CD4-positive, alpha-beta T cell treated with Interleukin-15 for 4 hours (primary cell): ENCODE measurements around the gene RANBP3L.
"Not testable (repeated sequence)": the region's sequence is repeated elsewhere in the genome, so short reads cannot be mapped to it uniquely, and the experiment has no call there.

ENCODE experiments used
- DNase-seq: peaks from one replicate; pipeline ENCODE4 v3.0.0-alpha.2; 2020; ENCODE audit warnings: low spot score

The RANBP3L gene

DNA sequence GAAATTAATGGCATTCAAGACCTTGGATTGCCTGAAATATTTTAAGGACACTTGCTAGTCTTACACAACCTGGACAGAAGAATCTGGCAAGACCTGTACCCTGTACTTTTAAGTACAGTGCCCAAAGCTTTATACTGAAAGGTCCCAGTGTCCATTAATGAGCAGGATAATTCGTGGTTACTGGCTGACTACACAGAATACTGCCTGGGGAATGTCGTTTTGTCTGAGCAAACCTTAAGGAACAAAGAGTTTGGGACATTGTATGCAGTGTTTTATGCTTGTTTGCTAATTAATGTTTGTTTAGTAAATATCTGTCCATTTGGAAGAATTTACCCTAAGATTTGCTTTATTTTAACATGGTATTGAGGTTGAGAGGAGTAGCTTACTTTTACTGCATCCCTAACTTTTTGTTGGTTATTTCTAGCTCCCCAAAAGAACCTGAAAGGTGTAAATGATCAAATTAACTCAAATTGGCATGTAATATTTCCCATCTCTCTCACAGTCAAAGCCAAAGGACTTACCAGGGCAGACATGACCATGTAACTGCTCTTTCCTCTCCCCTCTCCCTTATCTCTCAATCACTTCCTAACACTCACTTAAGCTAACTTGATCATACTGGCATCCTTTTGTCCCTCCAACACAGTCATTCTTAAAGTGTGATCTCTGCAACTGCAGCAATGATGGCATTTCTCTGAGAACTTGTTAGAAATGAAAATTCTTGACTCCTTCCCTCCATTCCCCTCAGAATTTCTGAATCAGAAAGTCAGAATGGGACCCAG, 15.7 kb downstream of the RANBP3L start:
- DNase-seq = no peak

DNA sequence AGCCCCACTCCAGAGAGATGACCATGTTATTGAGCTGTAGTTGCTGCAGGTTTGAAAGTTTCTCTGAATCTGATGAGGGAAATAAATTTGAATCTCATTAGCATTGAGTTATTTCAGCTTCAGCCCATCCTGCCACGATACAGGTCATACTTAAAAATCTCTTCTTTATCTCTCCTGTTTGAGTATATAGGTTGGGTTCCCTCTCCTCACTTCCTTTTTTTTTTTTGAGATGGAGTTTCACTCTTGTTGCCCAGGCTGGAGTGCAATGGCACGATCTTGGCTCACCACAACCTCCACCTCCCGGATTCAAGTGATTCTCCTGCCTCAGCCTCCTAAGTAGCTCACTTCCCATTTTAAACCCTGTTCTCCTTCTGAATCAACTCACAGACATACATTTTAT, 17.9 kb downstream of the RANBP3L start:
- DNase-seq = not testable (repeated sequence)

DNA sequence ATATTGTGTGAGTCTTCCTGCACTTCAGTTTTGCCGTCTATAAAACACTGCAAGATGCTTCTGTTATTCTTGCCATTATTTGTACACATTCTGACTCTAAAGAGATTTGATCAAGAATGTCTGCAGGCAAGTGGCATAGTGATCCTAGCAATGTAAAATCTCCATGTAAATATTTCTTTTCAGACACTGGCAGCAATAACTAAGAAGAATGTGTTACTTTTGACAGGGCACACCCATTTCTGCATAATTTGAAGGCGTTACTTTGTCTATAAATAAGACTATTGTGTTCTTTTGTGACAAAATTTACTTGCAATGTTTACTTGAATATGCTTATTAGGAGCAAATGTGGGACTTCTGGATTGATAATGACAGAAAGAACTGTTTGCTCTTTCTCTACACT, 20.1 kb downstream of the RANBP3L start:
- DNase-seq = no peak

DNA sequence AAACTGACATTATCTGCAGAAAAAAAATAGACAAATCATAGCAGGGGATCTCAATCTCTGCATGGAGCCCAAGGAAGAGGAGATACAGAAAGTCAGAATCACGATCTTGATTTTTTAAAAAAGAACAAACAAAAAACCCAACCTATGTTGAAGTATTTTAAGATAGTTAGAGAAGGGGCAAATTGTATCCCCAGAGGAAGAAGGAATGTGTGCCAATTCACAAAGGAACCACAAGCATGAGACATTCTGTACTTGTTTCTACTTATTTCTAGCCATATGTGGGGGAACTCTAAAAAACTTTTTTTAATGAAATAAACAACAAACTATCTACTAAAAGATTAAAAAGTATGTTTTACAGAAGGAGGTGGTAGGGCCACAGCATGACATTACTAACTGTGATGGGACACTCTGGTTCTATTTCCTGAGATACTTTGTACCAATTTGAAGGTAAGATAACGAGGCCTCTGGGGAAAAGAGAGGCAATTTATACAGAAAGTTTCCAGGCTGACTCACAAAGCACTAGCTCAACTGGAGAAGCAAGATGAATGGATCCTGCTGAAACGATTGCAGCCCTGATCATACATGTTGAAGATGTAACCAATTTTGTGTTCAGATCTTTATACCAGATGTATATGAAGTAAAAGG, 22.5 kb downstream of the RANBP3L start:
- no peak for DNase-seq

DNA sequence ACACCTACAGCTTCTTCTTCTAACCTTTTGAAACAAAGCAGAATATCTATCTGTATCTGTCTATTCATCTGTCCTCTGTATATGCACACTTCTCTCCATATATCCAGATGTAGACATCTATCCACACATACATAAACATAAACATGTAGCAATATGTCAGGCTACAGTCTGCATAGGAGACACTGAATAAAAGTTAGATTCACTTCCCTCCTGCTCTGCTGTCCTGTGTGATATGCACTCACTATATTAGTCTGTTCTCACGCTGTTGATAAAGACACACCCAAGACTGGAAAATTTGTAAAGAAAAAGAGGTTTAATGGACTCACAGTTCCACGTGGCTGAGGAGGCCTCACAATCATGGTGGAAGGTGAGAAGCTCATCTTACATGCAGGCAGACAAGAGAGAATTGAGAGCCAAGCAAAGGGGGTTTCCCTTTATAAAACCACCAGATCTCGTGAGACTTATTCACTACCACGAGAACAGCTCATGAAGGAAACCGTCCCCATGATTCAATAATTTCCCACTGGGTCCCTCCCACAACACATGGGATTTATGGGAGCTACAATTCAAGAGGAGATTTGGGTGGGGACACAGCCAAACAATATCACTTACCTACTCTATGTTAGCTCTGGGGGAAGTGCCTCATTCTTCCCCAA, 24.1 kb downstream of the RANBP3L start:
- DNase-seq = no peak

DNA sequence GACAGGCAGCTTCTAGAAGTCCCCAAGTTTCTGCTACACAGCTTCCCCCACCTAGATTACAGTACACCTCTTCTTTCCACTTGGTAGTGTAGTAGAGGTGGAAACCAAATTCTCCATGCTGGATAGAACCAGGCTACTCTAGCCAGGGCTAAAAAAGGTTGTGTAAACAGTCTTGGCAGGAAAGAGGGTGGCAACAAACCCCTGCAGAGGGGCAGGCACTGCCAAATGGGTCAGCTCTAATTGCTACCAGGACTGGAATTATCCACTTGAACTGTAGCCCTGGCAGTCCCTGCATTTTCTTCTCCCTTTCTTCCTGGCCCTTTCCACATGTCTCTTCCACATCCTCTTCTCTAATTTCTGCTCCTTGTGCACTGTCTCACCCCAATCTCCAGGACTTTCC, 24.8 kb downstream of the RANBP3L start:
- DNase-seq = no peak

DNA sequence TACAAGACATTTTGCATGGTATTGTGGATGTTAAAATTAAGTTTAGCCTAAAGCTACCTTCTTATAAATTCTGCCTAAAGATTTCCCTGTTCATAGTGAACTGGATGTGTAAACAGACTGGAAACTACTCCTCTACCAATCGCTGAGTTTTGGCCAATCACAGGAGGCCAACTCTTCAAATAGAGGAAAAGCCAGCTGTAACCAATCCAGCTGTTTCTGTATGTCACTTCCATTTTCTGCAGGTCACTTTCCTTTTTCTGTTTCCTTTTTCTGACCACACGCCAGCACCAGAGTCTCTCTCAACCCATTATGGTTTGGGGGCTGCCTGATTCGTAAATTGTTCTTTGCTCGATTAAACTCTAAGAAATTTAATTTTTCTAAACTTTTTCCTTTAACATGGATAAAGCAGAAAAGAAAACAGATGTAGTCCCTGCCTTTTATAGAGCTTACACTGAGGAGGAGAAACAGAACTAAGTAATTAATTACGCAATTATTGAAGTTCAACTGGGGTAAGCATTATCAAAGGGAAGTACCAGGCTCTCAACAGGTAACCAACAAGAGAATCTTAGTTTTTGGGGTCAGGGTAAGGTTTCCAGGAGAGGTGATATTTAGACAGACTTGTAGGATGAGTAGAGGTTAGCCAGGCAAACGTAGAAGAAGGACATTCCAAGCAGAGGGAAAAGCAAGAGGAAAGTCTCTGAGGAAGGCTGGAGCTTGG, 27.7 kb downstream of the RANBP3L start:
- no peak for DNase-seq

DNA sequence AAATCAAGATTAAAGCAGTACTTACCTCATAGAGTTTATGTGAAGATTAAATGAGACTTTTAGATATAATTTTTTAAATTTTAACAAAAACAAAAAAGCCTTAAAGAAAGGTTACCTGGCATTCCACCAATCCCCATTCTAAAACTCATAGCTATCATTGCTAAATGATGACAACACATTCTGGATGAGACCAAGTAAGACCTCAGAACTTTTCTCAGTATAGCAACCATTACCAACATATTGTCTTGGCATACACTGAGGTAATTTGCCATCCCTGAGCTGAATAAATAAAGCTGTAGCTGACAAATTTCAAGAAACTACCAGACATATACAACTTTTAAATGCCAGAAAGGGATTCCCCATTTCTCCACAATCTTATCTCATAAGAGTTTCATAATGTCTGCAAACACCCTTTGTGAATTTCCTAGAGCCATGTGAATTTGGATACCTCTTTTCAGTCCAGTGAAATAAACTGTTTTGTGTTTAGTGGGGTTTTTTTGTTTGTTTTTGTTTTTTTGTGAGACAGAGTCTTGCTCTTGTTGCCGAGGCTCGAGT, 29.5 kb downstream of the RANBP3L start:
- DNase-seq = no peak

DNA sequence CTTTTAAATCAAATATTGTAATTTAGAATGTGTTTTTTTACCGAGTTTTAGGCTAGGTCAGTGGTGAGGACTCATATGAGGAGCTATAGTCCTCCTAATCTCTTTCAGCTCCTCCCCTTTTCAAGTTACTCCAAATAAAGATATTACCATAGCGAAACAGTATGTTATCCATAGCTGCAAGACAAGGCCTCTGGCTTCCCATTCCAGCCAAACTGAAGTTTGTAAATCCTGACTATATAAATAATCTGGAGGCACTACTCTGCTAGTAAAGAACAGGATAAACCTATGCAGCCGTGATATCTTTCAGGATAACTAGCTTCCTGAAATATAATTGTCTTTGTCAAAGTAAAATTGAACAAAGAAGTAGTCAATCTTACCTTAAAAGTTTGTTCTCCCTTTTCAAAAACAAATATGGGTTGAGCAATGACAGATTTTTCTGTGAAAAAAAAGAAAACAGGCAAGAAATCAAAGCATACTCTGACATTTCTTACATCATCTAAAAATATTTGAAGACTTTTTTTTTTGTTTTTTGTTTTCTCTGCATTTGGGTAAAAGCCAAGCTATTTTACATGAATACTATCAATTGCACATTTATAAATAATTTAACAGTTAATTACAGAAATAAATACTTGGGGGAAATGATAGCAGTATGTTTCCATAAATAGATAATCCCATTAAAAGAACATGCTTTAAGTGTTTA, 30.7 kb downstream of the RANBP3L start:
- DNase-seq = no peak

DNA sequence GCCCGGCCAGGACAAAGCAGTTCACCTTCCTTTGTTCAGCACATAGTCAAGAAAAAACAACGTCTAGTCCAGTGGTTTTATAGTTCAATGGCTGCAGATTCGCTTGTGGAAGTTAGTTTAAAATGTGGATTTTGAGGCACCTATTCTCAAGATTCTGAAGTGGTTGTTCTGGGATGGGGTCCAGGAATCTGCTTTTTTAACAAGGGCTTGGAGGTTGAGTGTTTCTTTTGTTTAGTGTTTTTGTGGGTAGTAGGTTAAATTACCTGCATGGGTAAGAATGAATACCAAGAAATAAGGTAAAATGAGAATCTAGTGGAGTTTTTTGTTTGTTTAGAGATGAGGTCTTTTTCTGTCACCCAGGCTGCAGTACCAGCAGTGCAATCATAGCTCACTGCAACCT, 31.5 kb downstream of the RANBP3L start:
- no peak for DNase-seq

DNA sequence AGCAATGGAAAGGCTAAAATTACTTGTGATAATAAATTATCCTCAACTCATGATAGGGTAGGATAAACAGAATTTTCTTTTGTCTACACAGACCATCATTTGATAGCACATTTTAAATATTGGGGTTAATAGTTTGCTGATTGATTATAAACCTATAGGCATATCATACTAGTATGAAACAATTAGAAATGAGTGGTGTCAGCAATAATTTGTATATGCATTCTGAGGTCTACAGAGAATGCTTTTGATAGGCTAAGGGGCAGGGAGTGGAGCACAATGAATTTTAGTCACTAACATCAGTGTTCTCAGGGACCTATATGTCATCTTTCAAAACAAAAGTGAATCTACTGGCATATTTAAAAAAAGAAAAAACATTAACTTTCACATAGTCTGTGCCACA, 32.2 kb downstream of the RANBP3L start:
- DNase-seq = no peak

DNA sequence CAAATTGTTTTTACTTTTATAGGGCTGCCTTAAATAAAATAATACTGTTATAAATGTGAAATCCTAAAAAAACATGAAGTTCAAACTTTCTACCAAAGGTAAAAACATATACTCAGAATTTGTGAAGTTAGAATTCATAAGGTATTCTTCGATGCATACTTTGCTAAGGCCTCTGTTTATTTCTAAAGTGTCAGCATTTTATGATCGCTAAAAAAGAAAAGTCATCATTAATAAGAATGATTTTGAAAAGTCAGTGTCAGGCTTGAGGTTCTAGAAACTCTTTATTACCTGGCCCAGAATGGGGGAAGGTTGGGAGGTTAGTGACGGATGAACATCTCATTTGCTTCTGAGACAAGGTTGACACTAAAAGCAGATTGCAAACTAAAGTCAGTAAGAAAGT, 33.8 kb downstream of the RANBP3L start:
- no peak for DNase-seq

DNA sequence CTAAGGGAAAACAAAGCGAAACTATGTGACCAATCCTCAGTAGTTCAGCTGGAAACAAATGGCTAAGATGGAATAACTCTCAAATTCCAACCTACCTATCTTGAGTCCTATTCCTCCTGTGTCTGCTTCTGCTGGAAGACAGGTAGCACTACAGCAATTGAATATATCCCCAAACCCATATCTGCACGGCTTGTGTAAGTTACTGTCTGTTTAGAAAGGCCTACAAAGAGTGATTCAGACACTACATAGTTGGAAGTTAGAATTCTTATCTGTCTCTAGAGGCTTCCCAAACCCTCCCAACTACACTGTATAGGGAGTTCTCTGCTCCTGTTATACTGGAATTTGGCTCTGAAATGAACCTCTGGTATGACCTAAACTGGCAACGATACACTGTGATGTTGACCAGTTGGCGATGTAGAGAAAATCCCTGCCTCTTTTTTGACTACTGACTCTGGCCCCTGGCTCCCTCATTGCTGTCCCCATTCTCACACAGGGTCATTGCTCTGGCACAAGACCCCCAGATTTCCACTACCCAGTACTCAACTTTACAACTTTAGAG, 37.4 kb downstream of the RANBP3L start:
- no peak for DNase-seq

DNA sequence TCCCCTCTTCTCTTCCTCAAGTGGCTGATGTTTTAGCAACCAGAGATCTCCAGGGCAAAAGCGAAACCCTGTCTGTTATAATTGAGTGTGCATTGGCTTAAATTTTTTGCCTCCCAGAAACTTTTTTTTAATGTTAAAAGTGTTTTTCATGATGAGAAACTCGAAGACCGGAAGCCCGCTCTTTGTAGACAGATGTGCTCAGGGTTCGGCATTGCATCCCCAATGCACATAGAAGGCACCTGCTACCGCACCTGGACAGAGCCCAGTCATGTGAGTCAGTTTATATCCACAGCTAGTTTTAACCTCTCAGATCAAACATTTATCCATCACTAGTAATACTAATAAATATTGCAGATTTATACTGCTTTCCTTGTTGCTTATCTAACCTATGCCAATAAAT, 40.5 kb downstream of the RANBP3L start:
- DNase-seq = no peak

DNA sequence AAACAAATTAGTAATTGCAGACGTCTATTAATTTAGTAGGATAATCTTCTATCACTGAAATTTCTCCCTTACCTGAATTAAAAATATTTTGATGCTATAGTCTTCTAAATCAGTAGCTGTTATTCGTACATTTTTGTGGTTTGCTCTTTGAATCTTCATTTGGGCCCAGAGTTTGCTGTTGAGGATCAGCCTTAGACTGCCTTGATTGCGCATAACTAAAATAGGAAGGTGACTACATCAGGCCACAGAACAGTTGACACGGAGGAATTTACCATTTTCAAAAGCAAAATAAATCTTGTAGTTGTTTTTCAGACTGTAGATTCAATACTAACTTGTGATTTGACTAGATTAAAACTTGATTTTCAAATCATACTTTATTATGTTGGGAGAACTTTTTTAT, 48.1 kb downstream of the RANBP3L start:
- no peak for DNase-seq

DNA sequence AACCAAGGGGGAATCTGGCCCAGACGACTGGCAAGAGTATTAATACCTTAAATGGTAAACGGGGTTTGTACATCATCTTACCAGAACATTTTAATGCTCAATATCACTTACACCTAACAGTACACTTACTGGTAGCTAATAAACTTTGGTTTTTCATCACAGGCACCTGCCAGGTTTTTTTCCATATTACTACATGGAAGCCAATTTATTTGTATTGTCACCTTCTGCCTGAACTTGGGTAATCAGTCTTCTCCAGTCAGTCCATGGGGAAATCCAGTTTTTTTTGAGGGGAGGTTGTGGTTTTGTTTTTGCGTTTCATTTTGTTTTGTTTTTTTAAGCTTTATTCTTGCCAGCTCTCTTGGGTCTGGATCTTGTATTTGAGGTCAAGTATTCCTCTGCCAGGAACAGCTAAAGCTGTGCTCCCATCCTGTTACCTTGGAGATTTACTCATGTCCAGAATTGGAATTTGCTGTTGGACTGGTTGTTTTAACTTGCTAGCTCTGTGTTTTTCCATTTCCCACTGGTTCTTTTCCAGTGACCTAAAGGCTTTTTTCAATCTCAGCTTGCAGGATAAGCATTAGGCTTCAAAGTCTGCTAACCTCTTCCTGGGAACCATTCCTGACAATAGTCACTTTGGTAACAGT, 48.9 kb downstream of the RANBP3L start:
- no peak for DNase-seq

DNA sequence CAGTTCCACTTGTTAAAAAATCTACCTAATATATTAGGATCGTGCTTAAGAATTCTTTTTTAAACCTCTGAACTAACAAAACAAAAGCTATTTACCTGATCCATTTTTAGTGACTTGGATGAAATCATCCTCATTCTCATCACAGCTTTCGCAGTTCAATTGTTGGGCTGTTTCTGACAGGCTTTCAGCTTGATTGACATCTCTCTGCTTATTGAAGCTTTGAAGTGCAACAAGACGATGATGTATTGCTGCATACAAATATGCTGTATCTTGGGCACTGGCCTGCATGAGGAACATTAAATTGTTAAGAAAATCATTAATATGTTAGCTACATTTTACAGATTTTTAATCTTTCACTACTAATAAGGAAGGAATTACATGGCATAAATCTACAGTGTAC, 50.5 kb downstream of the RANBP3L start:
- no peak for DNase-seq

DNA sequence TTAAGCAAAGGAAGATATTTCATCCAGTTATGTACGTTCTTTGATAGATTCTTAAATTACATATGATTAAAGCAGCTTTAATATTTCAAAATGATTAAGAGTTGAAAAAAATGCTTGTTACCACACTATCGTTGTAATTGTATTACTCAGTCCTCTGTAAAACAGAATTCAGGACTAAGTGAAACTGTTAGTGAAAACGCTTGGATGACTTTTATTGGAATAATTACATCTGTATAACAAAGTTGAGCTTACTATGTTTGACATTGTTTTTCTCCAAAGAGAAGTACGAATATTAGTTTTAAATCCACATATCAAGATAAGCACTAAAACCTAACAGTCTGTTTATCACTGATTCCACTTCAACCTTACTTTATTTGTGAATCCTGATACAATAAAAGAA, 51.3 kb downstream of the RANBP3L start:
- DNase-seq = no peak

DNA sequence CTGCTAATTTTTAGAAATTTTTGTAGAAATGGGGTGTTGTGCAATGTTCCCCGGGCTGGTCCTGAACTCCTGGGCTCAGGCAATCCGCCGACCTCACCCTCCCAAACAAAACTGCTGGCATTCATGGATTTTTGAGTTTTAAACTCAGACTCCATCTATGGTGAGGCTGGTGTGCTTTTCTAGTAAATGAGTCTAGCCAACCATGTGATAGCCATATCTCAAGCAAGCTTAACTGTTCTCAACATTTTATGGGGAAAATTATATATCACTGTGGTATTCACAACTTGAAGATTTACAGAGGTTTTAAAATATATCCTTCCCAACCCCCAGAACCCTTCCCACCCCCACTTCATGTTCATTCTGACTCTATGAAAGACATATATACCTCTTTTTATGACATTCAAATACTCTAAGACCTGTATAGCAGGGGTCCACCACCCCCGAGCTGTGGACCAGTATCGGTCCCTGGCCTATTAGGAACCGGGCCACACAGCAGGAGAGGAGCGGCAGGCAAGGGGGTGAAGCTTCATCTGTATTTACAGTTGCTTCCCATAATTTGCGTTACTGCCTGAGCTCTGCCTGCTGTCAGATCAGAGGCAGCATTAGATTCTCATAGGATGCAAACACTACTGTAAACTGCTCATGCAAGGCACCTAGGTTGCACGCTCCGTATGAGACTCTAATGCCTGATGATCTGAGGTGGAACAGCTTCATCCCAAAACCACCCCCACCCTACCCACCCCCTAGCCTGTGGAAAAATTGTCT, 55.5 kb downstream of the RANBP3L start:
- DNase-seq = no peak

DNA sequence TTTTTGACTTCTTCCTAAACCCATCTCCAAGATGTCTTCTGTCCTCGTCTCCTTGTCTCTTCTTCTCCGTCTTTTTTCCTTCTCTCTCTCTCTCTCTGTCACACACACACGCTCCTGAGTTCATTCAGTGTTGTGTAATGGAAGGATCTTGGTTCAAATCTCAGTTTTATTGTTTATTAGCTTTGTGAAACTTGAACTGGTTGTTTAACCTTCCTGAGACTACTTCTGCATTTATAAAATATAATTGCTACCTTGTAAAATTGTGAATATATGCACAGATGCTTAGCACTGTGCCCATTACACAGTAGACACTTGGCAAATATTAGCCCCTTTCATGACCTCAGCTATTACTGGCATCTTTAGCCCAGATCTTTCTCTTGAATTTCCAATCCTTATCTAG, 57.6 kb downstream of the RANBP3L start:
- DNase-seq = no peak
